ENCODE data around the gene SMAD3.

SMAD3 gene

GRCh38 chr15:67048281-67049279 is 16.8 kb upstream of the SMAD3 start:
- no peak for TF ChIP-seq CTCF (conservative IDR thresholded peaks at IDR 0.05)
- peak overlapping the region; percentile 74 for H3K27ac ChIP-seq

DNA sequence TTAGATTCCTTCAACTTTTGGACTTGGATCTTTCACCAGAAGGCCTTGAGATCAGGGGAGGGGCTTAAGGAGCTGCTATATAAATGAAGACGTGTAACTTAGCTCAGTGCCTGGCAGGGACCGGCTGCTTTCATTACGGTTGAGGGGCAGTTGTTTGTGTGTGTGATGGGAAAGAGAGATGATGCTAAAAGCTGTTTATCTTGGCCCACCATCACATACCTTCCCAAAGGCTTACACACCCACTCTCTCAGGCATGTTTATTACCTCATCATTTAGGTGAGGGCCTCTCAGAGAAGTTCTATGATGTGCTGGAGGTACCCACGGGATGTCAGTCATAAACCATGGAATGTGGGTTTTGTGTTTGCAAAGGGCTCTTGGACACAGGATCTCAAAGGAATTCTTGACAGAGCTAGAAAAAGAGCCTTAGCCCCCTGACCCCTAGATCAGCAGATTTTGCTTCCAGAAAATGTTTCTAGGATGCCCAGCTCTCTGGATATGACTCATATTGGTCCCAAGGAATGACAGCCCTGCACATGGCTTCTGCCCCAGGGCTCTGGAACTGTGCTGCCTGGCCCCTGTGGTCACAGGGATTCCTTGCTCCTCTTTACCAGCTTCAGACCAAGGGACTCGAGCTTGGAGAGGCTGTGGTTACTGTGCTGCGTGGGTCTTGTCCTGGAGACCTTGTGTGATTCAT is 15.9 kb upstream of the SMAD3 start:
- TF ChIP-seq CTCF (conservative IDR thresholded peaks at IDR 0.05), result no peak
- peak overlapping the region; percentile 74 for H3K27ac ChIP-seq

DNA sequence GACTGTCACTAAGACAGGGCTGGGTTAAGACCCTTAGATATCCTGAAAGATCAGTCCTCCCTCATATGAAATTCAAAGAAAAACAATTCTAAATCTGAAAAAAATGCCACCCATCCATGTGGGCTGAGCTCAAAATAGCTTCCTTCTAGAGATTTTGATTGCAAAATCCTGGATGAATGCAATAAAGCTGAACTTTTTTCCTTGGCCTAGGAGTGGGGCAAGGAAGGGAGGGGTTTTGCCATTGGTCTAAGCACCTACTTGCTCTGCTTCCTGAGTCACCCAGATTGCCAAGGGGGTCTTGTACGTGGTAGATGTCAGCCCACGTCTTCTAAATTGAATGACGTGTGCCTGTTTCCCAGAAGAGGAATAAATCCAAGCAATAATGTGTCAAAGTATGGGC is 15.3 kb upstream of the SMAD3 start:
- H3K27ac ChIP-seq, result no peak overlapping the region
- no peak for TF ChIP-seq CTCF (conservative IDR thresholded peaks at IDR 0.05)

DNA sequence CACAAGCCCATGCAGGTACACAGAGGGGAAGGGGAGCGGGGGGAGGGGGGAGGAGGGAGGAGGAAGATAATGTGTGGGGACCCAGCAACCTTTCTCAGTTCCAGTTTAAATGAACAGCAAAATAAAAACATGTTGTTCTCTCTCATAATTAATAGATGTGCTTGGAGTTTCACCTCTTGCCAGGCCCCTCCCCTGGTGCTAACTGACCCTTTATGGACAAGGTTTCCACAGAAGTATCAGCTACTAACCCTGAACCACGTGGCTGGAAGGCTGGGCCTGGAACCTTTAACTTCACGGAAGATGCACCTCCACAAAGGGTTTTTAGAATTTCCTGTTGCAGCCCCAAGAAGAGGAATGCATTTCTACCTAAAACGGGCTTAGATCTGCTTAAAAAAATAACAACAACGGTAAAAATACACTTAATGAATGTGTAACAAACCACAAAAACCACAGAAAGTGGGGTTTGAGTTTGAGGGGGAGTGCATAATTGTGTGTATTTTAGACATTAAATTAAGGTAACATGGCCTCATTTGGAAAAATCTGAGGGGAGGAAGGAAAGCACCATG is 14.8 kb upstream of the SMAD3 start:
- no peak overlapping the region for H3K27ac ChIP-seq
- no peak for TF ChIP-seq CTCF (conservative IDR thresholded peaks at IDR 0.05)

DNA sequence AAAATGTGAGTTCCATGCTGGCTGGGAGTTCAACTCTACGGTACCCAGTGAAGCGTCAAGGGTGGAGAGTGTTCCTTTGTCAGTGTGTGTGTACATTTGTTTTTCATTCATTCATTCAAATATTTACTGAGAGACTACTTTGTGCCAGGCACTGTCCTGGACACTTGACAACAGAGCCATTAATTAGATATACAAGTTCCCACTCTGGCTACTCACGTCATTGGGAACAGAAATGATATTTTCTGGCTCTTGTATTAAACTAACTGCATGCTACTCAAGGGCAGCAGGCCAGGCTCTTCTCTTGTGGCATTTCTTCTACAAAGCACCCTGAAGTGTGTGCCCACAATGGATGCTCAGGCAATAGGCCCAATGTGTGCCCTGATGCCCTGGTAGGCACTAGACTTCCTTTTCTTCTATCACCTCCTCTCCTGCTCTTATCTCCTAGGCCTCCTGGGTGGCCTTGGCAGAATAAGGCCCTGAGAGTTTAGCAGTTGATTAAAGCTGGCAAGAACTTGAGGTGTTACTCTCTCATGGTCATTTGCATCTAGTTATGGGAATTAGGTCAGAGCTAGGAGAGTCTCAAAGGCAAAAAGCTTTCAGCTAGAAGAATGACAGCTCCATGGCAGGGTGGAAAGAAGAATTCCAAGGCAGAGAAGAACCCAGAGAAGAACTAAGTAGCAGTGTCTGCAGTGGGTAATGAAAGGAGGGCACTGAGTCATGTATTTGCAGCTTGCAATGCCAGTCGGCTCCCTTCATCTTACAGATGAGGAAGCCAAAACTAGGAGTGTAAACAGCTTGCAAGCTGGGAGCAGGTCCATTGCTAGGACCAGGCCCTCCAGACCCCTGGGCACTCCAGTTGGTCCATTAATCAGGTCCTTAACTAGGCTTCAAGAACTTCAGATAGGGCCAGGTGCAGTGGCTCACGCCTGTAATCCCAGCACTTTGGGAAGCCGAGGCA is 14.0 kb upstream of the SMAD3 start:
- no peak overlapping the region for H3K27ac ChIP-seq
- no peak for TF ChIP-seq CTCF (conservative IDR thresholded peaks at IDR 0.05)

DNA sequence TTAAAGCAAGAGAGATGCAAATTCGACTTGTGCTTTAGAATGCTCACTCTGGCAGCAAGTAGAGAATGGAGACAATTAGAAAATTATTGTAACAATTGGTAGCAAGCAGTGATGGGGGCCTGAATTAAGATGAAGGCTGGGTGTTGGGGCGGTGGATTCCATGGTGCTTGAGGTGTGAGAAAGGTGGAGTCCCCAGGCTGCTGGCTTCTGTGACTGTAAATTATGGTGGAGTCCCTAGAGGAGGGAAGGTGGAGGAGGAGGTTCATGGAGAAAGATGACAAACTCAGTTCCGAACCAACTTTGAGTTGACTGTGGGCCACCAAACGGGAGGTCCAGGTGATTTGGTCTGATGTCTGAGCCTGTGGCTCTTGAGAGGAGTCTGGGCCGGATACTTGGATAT is 10.7 kb upstream of the SMAD3 start:
- TF ChIP-seq CTCF (conservative IDR thresholded peaks at IDR 0.05), result no peak
- H3K27ac ChIP-seq, result no peak overlapping the region

Data from VCaP (cell line).